Raji (cell line): ENCODE data around the gene KLF14.

Experiments used
- POLR2A ChIP-seq: IDR thresholded peaks from 2 replicates; pipeline ENCODE4 v1.6.1; 2011; ENCODE audit warnings: low read depth, low read length, control low read depth; ENCODE audit not compliant: insufficient read depth

Gene KLF14

DNA sequence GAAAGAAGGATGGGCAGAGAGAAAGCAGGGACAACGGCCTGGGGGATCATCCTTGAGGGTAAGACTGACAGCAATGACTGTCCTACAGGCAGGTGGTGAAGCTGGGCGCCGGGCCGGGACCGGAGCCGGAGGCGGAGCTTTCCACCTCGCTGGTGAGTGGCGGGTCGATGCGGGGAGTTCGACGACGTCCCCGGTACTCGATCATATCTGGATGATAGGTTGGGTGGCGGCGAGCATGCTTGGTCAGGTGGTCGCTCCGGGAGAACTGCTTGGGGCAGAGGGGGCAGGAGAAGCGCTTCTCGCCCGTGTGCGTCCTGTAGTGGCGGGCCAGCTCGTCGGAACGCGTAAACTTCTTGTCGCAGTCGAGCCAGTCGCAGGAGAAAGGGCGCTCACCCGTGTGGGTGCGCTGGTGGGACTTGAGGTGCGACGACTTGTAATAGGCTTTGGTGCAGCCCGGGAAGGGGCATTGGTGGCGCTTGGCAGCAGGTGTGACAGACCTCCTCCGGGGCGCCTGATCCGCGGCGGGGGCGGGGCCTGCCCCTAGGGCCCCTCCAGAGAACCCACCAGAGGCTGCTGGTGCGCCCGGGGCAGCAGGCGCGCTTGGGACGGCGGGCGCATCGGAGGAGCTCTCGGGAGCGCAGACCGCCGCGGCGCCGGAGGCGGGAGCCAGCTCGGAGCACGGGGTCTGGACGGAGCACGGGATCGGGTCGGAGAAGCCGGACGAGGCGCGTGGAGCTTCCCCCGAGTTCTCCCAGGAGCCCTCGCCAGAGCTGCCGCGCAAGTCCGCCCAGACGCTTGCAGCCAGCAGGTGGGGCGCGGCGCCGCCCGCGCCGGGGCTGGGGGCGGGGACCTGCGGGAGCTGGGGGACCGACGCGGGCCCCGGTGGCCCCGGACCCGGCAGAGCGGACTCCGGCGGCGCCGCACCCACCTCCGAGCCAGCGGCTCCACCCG, 752 bp downstream of the KLF14 start:
- no peak for TF ChIP-seq POLR2A

DNA sequence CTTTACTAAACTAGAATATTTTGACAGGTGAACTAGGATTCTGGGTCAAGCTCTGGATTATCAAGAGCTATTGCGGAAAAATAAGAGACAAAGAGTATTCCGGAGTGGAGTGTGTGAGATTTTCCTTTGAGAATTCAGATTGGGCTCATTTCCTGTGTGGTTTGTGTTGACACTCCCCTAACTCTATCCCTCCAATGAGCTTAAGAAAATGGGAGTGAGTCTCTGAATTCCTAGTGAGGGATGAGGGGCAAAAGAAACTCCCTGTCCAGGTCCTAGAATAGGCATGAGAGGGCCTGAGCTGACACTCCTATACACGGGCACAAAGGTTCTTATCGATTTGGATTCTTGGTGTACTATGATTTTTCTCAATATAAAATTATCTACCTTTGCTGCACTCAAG, 10.2 kb downstream of the KLF14 start:
- TF ChIP-seq POLR2A, result no peak

DNA sequence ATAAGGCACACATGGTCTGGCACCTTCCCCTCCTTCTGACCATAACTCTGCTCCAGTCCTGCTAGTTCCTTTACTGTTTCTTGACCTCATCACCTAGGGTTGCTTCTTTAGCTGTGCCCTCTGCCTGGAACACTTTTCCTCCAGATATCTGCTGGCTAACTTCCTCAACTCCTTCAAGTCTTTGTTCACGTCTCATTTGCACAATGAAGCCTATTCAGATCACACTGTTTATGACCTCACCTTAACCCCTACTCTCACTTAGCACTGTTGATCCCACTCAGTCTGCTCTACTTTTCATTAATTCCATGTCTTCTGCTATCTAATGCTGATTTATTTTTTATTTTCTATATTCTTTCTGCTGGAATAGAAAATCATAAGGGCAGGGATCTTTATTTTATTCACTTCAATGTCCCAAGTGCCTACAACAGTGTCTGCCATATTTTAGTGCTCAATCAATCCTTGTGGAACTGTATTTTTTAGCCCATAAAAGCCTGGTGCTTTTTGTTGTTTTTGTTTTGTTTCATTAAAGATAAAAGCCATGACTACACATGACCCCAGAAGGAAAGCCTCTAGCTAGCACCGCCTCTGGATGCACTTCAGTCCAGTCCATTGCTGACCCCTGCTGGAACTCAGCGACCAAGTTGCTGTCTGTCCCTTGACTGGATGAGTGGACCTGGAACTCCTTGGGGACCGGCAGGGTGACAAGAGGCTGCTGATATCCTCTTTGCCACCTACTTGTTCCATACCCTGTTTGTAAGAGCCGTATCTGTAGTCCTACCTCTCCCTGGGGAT, 12.3 kb downstream of the KLF14 start:
- no peak for TF ChIP-seq POLR2A

DNA sequence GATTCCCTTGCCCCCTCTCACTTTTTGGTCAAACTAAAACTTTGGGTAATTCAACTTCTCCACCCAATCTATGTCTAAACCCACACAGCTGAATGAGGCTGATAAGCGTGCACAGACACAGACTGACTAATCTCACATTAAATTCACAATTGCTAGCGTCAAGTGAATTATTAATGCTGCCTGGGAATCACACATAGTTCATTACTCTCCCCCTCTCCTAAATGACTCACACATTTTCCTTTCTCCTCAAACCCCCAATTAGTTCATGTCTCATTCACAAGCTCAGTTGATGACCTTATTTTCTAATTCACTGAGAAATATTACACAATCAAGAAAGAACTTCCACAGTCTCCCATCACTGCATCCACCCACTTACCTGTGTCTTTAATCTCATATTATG, 14.5 kb downstream of the KLF14 start:
- TF ChIP-seq POLR2A, result no peak

DNA sequence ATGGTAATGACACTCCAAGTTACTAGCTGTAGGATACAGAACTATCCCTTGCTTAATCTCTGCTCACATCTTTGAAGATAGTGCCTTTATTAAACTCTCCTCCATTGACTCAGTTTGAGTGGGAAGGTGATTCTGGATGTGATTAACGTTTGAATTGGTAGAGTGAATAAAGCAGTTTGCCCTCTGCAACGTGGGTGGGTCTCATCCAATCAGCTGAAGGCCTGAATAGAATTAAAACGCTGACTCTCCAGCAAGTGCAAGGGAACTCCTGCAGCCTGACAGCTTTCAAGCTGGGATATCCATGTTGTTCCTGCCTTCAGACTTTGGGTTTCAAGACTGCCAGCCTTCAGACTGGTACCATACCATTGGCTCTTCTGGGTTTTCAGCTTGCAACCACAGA, 21.6 kb downstream of the KLF14 start:
- TF ChIP-seq POLR2A, result no peak

DNA sequence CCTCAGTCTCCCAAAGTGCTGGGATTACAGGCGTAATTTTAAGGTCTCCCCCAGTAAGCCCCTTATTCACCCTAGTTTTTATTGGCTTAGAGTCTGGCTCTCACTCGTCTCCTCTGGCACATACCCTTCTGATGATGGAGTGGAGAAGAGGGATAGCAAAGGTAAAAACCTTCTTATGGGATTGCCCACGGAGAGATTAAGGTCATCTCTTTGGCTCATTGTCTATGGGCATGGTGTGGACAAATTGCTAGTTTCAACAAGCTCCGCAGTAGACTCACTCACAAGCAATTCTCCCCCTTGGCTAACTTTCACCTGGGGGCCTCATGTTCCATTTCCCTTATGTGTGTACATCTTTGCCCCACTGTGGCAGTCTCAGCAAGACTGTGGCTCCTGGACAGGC, 25.2 kb downstream of the KLF14 start:
- TF ChIP-seq POLR2A, result no peak

DNA sequence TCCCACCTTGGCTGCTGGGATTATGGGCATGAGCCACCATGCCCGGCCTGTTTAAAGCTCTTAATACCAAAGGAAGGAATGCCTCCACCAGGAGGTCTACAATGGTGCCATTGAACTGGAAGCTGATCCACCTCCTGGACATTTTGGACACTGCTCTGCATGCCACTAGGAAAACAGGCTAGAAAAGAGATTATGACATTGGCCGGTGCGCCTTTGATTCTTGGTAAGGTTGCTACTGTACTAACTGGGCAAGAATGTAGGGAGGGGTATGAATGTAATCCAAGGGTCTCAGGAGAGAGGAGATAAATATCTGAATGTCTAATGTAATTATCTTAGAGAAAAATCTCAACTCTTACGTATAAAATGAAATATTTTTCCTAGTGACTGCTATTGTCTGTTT, 26.0 kb downstream of the KLF14 start:
- TF ChIP-seq POLR2A, result no peak

DNA sequence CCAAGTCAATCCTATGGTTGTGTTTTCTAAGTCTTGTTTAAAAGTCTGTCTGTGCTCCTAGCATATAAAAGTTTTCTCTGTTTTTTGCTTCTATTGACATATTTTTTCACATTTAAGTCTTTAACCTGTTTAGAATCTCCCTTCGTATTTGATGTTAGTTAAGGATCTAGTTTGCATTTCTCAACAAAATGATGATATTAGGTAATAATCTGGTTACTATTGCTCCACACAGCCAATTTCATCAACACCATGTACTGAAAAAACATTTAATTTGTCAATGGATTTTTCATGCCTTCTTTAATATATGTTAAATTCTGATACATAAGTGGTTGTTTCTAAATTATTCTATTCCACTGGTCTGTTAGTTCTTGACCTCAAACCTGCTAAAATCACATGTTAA, 30.2 kb downstream of the KLF14 start:
- no peak for TF ChIP-seq POLR2A

DNA sequence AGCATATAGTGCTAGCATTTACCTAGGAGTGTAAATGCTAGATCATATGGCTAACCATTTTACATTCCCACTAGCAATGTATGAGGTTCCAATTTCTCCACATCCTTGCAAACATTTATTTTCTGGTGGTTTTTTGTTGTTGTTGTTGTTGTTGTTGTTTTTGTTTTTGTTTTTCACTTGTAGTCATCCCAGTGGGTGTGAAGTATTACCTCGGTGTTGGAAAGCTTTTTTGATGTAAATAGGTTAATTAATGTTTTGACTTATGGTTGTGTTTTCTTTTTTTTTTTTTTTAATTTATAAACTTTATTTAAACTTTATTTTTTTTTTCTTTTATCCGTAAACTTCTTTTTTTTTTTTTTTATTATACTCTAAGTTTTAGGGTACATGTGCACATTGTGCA, 32.4 kb downstream of the KLF14 start:
- TF ChIP-seq POLR2A, result no peak

DNA sequence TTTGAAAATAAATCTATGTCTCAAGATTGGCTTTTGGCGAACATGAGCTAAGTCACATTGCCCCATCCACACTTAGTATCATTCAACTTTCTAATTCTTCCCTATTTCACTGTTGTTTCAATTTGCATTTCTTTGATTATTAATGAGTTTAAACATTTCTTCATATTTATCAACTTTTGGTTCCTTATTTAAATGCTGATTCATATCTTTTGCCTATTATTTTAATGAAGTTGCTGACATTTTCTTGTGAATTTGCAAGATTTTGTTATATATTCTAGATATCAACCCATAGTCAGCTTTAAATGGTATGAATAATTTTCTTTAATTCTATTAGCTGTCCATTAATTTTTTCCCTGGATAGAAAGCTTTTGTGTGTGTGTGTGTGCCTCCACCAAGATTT, 33.2 kb downstream of the KLF14 start:
- TF ChIP-seq POLR2A, result no peak

DNA sequence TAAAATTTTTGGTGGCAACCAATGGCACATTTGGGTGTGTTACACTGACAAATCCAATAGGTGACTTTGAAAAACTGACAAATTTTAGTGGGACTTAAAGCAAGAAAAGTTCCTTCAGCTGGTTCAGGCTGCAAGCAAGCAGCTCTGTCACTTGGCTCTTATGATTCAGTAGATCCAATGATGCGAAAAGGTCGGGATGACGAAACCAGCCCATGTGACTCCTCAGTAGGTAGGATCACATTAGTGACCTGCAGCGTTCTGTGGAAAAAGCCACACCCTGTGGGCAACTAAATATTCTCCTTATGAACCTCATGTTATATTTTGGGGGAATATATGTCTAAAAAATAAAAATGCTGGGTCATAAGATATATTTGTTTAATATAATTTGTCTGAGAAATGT, 34.3 kb downstream of the KLF14 start:
- TF ChIP-seq POLR2A, result no peak

DNA sequence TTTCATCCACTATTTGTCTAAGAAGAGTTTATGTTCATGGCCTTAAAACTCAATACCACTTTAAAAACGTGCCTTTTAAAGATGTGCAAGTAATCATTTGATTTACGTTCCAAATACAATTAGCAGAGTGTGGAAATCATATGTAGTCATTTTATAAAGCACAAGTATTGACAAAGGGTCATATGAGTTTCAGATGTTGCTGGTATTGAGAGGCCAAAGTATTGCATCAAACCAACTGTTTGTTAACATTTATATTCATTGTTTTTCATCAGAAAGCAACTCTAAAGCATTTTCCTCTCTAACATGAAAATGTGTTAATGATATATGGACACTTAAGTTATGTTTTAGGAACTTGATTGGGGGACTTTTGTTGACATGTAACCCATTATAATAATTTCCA, 36.2 kb downstream of the KLF14 start:
- no peak for TF ChIP-seq POLR2A

DNA sequence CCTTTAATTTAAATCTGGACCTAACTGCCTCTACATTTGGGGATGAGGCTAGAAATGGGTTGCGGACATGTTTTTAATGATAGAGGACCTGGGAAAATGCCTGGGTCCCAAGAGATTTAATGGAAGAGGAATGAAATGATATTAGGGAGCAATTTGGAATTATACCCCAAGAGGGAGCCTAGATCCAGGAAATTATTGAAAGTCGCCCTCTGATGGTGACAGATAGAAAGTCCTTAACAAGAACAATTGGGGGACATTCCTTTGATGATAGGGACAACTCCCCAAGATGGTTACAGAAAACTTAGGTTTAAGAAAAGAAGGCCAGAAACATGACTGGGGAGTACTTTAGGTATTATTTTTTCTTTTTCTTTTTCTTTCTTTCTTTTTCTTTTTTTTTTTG, 38.2 kb downstream of the KLF14 start:
- TF ChIP-seq POLR2A, result no peak

DNA sequence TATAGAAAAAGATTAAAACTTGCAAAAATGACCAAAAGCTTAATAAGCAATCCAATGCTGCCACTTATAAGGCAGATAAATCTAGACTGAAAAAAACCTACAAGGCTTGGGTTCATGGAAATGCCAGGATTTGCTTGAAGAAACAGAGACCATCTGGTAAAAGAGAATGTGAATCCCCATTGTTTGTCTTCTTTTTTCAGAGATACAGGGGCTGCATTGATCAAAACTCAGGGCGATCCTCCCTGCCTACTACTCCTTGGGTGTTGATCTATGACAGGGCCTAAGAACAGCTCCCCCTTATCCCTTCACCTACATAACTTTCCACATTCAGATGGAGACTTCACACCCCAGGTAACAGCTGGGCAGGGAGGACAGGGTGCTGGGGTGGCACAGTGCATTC, 44.3 kb downstream of the KLF14 start:
- no peak for TF ChIP-seq POLR2A

DNA sequence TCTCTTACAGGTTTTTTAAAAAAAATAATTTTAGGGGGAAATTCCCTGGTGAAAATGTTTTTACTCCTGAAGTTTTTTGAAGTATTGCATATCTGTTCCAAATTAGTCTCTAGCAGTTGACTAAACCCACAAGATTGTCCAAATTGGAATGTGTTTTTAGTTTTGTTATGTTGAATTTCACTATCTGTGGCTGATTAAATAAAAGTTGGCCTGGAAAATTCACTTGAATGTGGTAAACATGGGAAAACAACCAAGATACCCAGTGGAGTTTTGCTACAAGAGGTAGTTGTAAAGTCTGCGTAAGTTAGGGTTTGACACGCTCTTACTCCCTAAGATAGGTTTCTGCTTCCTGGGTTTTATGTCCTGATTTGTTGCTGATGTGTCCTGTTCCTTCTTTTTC, 51.0 kb downstream of the KLF14 start:
- no peak for TF ChIP-seq POLR2A
